Measurements from ENCODE around the gene RIOK3. TPM values are rescaled to one million over a fixed set of nuclear protein-coding genes. Genes with fewer than 3 reads are reported as not detected.

The RIOK3 gene
- total RNA-seq, 4 donors from 2014 or later: 85.4 to 219 (median 97.0) TPM

GRCh38 chr18:23512641-23513040 lies 59.6 kb downstream of the RIOK3 start:
- WGBS: 100% methylated on average over 1 of the region's 1 CpG
- H3K4me3 ChIP-seq: no peak overlapping the region
- no peaks in the 10 kb centered on the region for H3K27me3 ChIP-seq
- H3K27ac ChIP-seq: no peak overlapping the region
- no peak for DNase-seq (ENCODE audit: low spot score in 2 of 2)
- peaks cover 59% of the 10 kb centered on the region for H3K36me3 ChIP-seq
- no peaks in the 10 kb centered on the region for H3K4me1 ChIP-seq
- TF ChIP-seq POLR2A (IDR thresholded peaks at IDR 0.05): no peak
- TF ChIP-seq EP300 (IDR thresholded peaks at IDR 0.05): no peak
- no peak for TF ChIP-seq POLR2AphosphoS5 (IDR thresholded peaks at IDR 0.05)
- TF ChIP-seq, protein P1, sequence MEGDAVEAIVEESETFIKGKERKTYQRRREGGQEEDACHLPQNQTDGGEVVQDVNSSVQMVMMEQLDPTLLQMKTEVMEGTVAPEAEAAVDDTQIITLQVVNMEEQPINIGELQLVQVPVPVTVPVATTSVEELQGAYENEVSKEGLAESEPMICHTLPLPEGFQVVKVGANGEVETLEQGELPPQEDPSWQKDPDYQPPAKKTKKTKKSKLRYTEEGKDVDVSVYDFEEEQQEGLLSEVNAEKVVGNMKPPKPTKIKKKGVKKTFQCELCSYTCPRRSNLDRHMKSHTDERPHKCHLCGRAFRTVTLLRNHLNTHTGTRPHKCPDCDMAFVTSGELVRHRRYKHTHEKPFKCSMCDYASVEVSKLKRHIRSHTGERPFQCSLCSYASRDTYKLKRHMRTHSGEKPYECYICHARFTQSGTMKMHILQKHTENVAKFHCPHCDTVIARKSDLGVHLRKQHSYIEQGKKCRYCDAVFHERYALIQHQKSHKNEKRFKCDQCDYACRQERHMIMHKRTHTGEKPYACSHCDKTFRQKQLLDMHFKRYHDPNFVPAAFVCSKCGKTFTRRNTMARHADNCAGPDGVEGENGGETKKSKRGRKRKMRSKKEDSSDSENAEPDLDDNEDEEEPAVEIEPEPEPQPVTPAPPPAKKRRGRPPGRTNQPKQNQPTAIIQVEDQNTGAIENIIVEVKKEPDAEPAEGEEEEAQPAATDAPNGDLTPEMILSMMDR (IDR thresholded peaks at IDR 0.05): no peak
- H3K9me3 ChIP-seq: no peaks in the 10 kb centered on the region

- Histone ChIP-seq H3K9me3 (no peaks in the 10 kb centered on the region), H3K27ac (no peak overlapping the region), H3K4me3 (no peak overlapping the region), H3K4me1 (no peaks in the 10 kb centered on the region), H3K36me3 (peaks cover 58% of the 10 kb centered on the region), H3K27me3 (no peaks in the 10 kb centered on the region)
- WGBS: 45% methylated on average over 17 of the region's 17 CpGs
- TF ChIP-seq EP300 (IDR thresholded peaks at IDR 0.05): no peak
- TF ChIP-seq, protein P1 (IDR thresholded peaks at IDR 0.05): peak; percentile 69 to 84
- TF ChIP-seq POLR2A (IDR thresholded peaks at IDR 0.05): no peak
- peak in 1 of 2 donors; percentile 79 for DNase-seq (ENCODE audit: low spot score in 2 of 2)
Observed at GRCh38 chr18:23515911-23516546, 62.9 kb downstream of the RIOK3 start.

GRCh38 chr18:23519734-23520133 lies 66.6 kb downstream of the RIOK3 start:
- 84% methylated on average over 4 of the region's 4 CpGs for WGBS

GRCh38 chr18:23521271-23521670 lies 68.2 kb downstream of the RIOK3 start:
- H3K36me3 ChIP-seq: peaks cover 79% of the 10 kb centered on the region
- H3K4me1 ChIP-seq: peaks cover 11% of the 10 kb centered on the region
- no peak overlapping the region for H3K27ac ChIP-seq
- WGBS: 87% methylated on average over 7 of the region's 7 CpGs
- H3K27me3 ChIP-seq: no peaks in the 10 kb centered on the region
- TF ChIP-seq POLR2A (IDR thresholded peaks at IDR 0.05) (no peak), EP300 (IDR thresholded peaks at IDR 0.05) (no peak), POLR2AphosphoS5 (IDR thresholded peaks at IDR 0.05) (no peak)
- TF ChIP-seq, protein P1 (IDR thresholded peaks at IDR 0.05): no peak
- DNase-seq (ENCODE audit: low spot score in 2 of 2): no peak
- H3K4me3 ChIP-seq: no peak overlapping the region
- no peaks in the 10 kb centered on the region for H3K9me3 ChIP-seq

More at GRCh38 chr18:23519734-23520133, 66.6 kb downstream of the RIOK3 start:
- Histone ChIP-seq H3K27me3 (no peaks in the 10 kb centered on the region), H3K4me1 (peaks cover 11% of the 10 kb centered on the region), H3K36me3 (peaks cover 68% of the 10 kb centered on the region), H3K27ac (no peak overlapping the region), H3K9me3 (no peaks in the 10 kb centered on the region), H3K4me3 (no peak overlapping the region)
- TF ChIP-seq POLR2AphosphoS5 (IDR thresholded peaks at IDR 0.05) (no peak), EP300 (IDR thresholded peaks at IDR 0.05) (no peak), POLR2A (IDR thresholded peaks at IDR 0.05) (no peak)
- TF ChIP-seq, protein P1 (IDR thresholded peaks at IDR 0.05): no peak
- DNase-seq (ENCODE audit: low spot score in 2 of 2): no peak

- Histone ChIP-seq H3K4me1 (peaks cover 11% of the 10 kb centered on the region), H3K27me3 (no peaks in the 10 kb centered on the region), H3K9me3 (no peaks in the 10 kb centered on the region), H3K4me3 (no peak overlapping the region), H3K36me3 (peaks cover 80% of the 10 kb centered on the region), H3K27ac (no peak overlapping the region)
- WGBS: 54% methylated on average over 7 of the region's 7 CpGs
- TF ChIP-seq, protein P1 (IDR thresholded peaks at IDR 0.05): no peak
- TF ChIP-seq EP300 (IDR thresholded peaks at IDR 0.05) (no peak), POLR2AphosphoS5 (IDR thresholded peaks at IDR 0.05) (no peak), POLR2A (IDR thresholded peaks at IDR 0.05) (no peak)
- no peak for DNase-seq (ENCODE audit: low spot score in 2 of 2)
Observed at GRCh38 chr18:23521907-23522306, 68.8 kb downstream of the RIOK3 start.

Measured in suprapubic skin (tissue), 4 donors.